Suprapubic skin (tissue), 4 donors: Measurements from ENCODE around the gene WNT16.

ENCODE experiments used
- EP300 ChIP-seq: sonication (generic); formaldehyde crosslinking; IDR thresholded peaks from one replicate; pipeline ENCODE4 v1.6.1; 2017; ENCODE audit warnings: antibody characterized with exemption
- POLR2A ChIP-seq, 2 donors: fragments of 450-650 bp; IDR thresholded peaks; one replicate each; pipeline ENCODE4 v1.6.1; 2017; ENCODE audit warnings: antibody characterized with exemption in 2 of 2, mild to moderate bottlenecking in 2 of 2, moderate library complexity in 2 of 2
- POLR2AphosphoS5 ChIP-seq, 3 donors: sonication (generic); formaldehyde crosslinking; IDR thresholded peaks; one replicate each; pipeline ENCODE4 v1.6.1; 2017; ENCODE audit warnings: antibody characterized with exemption in 3 of 3
- TF ChIP-seq, protein P1 (sequence below), 2 donors: fragments of 200-600 bp in 1 of 2; fragments of 450-650 bp in 1 of 2; sonication (generic) in 1 of 2; IDR thresholded peaks; one replicate each; pipeline ENCODE4 v1.5.1; 2016 to 2019; ENCODE audit warnings: antibody characterized with exemption in 2 of 2, mild to moderate bottlenecking in 1 of 2, moderate library complexity in 1 of 2

DNA sequence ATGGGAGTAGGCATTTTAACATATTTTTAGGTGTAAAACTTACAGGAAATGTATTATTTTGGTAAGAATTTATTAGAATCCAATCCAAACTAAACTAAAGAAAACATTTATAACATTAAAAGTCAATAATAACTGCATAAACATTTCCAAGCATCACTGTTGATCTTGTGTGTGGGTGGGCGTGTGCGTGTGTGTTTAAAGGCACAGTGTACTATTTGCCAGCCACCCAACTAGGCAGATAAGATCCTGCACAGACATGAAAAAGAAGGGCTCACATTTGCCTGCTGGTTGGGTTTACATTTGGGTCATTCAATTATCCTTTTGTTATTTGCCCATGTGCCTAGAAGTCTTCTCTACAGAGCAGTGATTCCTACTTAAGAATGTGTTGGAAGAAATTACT lies 31.0 kb upstream of the WNT16 start:
- TF ChIP-seq, protein P1, sequence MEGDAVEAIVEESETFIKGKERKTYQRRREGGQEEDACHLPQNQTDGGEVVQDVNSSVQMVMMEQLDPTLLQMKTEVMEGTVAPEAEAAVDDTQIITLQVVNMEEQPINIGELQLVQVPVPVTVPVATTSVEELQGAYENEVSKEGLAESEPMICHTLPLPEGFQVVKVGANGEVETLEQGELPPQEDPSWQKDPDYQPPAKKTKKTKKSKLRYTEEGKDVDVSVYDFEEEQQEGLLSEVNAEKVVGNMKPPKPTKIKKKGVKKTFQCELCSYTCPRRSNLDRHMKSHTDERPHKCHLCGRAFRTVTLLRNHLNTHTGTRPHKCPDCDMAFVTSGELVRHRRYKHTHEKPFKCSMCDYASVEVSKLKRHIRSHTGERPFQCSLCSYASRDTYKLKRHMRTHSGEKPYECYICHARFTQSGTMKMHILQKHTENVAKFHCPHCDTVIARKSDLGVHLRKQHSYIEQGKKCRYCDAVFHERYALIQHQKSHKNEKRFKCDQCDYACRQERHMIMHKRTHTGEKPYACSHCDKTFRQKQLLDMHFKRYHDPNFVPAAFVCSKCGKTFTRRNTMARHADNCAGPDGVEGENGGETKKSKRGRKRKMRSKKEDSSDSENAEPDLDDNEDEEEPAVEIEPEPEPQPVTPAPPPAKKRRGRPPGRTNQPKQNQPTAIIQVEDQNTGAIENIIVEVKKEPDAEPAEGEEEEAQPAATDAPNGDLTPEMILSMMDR (IDR thresholded peaks at IDR 0.05), result no peak
- TF ChIP-seq POLR2A (IDR thresholded peaks at IDR 0.05), result no peak
- TF ChIP-seq EP300, result no peak
- TF ChIP-seq POLR2AphosphoS5 (IDR thresholded peaks at IDR 0.05), result no peak
